Liver (tissue), 9 donors: ENCODE data around the gene FCHSD1. TPM values are rescaled to one million over a fixed set of nuclear protein-coding genes. Genes with fewer than 3 reads are reported as not detected.

Experiments used
- DNase-seq: peaks from one replicate; pipeline ENCODE4 v3.0.0-alpha.2; 2017; ENCODE audit warnings: low spot score
- H3K27ac ChIP-seq, 2 donors: one replicate each; pipeline ENCODE4 v1.7.0; 2013; ENCODE audit warnings: inconsistent platforms in 2 of 2, low read length in 2 of 2, control low read depth in 1 of 2, low read depth in 1 of 2, mild to moderate bottlenecking in 1 of 2
- H3K27me3 ChIP-seq, 4 donors: one replicate each; pipeline versions ENCODE4 v1.6.1 to v1.7.0; 2013; ENCODE audit warnings: low read length in 3 of 4, inconsistent platforms in 1 of 4, mild to moderate bottlenecking in 1 of 4, moderate library complexity in 1 of 4; ENCODE audit not compliant: control insufficient read depth in 4 of 4, insufficient read depth in 4 of 4
- H3K36me3 ChIP-seq, 4 donors: one replicate each; pipeline versions ENCODE4 v1.6.1 to v1.7.0; 2013; ENCODE audit warnings: low read length in 3 of 4, mild to moderate bottlenecking in 3 of 4, low read depth in 1 of 4, moderate library complexity in 1 of 4; ENCODE audit not compliant: control insufficient read depth in 4 of 4, insufficient read depth in 3 of 4
- H3K4me1 ChIP-seq, 4 donors: one replicate each; pipeline versions ENCODE4 v1.6.1 to v1.7.0; 2013; ENCODE audit warnings: low read length in 3 of 4, mild to moderate bottlenecking in 3 of 4, moderate library complexity in 1 of 4; ENCODE audit not compliant: control insufficient read depth in 4 of 4, insufficient read depth in 4 of 4
- H3K4me3 ChIP-seq, 3 donors: one replicate each; pipeline versions ENCODE4 v1.6.1 to v1.7.0; 2013; ENCODE audit warnings: low read length in 3 of 3, control low read depth in 1 of 3, low read depth in 1 of 3, mild to moderate bottlenecking in 1 of 3
- H3K9ac ChIP-seq, 2 donors: one replicate each; pipeline ENCODE4 v1.7.0; 2013; ENCODE audit warnings: low read length in 2 of 2, mild to moderate bottlenecking in 2 of 2, moderate library complexity in 2 of 2, control low read depth in 1 of 2, low read depth in 1 of 2
- H3K9me3 ChIP-seq, 4 donors: one replicate each; pipeline versions ENCODE4 v1.6.1 to v1.7.0; 2013; ENCODE audit warnings: low read length in 3 of 4; ENCODE audit not compliant: control insufficient read depth in 4 of 4
- EGR1 ChIP-seq, 2 donors: IDR thresholded peaks; 2 replicates each; pipeline ENCODE4 v1.6.1; 2016 to 2018; ENCODE audit warnings: antibody characterized with exemption in 2 of 2, low read depth in 2 of 2
- FOXA1 ChIP-seq: IDR thresholded peaks from 2 replicates; pipeline ENCODE4 v1.6.1; 2016; ENCODE audit warnings: antibody characterized with exemption
- FOXA2 ChIP-seq: IDR thresholded peaks from 2 replicates; pipeline ENCODE4 v1.6.1; 2016; ENCODE audit warnings: antibody characterized with exemption
- GABPA ChIP-seq, 2 donors: IDR thresholded peaks in 1 of 2; conservative IDR thresholded peaks in 1 of 2; 2 replicates each; pipeline ENCODE4 v1.6.1; 2016; ENCODE audit warnings: antibody characterized with exemption in 2 of 2, mild to moderate bottlenecking in 1 of 2, moderate library complexity in 1 of 2
- HNF4A ChIP-seq, 2 donors: conservative IDR thresholded peaks; 2 replicates each; pipeline ENCODE4 v1.6.1; 2016; ENCODE audit warnings: antibody characterized with exemption in 2 of 2, mild to moderate bottlenecking in 2 of 2
- HNF4G ChIP-seq: IDR thresholded peaks from 2 replicates; pipeline ENCODE4 v1.6.1; 2016; ENCODE audit warnings: antibody characterized with exemption
- JUND ChIP-seq, 2 donors: IDR thresholded peaks; 2 replicates each; pipeline ENCODE4 v1.6.1; 2016; ENCODE audit warnings: antibody characterized with exemption in 2 of 2
- MAX ChIP-seq: IDR thresholded peaks from 2 replicates; pipeline ENCODE4 v1.6.1; 2016; ENCODE audit warnings: antibody characterized with exemption
- NR2F2 ChIP-seq: IDR thresholded peaks from 2 replicates; pipeline ENCODE4 v1.6.1; 2016; ENCODE audit warnings: antibody characterized with exemption
- RAD21 ChIP-seq, 2 donors: IDR thresholded peaks; 2 replicates each; pipeline ENCODE4 v1.6.1; 2016; ENCODE audit warnings: antibody characterized with exemption in 2 of 2, mild to moderate bottlenecking in 2 of 2
- RXRA ChIP-seq, 2 donors: IDR thresholded peaks; 2 replicates each; pipeline ENCODE4 v1.6.1; 2017 to 2018; ENCODE audit warnings: antibody characterized with exemption in 2 of 2, mild to moderate bottlenecking in 1 of 2
- SP1 ChIP-seq: IDR thresholded peaks from 2 replicates; pipeline ENCODE4 v1.6.1; 2018; ENCODE audit warnings: antibody characterized with exemption, mild to moderate bottlenecking
- TAF1 ChIP-seq: conservative IDR thresholded peaks from 2 replicates; pipeline ENCODE4 v1.6.1; 2016; ENCODE audit warnings: antibody characterized with exemption, mild to moderate bottlenecking
- YY1 ChIP-seq: IDR thresholded peaks from 2 replicates; pipeline ENCODE4 v1.6.1; 2016; ENCODE audit warnings: antibody characterized with exemption, mild to moderate bottlenecking
- WGBS: extraction: QIAGEN DNeasy Blood & Tissue Kit; methylation state at CpG from one replicate; pipeline ENCODE4 v1.1.7; 2013; 5-methylcytosine and 5-hydroxymethylcytosine counted together
- polyA plus RNA-seq, 2 donors: library from polyadenylated mRNA; stranded (reverse) in 1 of 2; unstranded in 1 of 2; fragments of 200-250 nt in 1 of 2; fragments of >200 nt in 1 of 2; fragmentation: Nextera tagmentation in 1 of 2; extraction: Ambion mirVana in 1 of 2; gene quantifications; one replicate each; pipeline versions ENCODE4 v1.2.1 to v1.2.3, GENCODE V29; 2013 to 2015
- total RNA-seq, 2 donors: library from RNA; depleted of rRNA; stranded (reverse); fragments of >200 nt; gene quantifications; one replicate each; pipeline ENCODE4 v1.2.3, GENCODE V29; 2014
- TF ChIP-seq, protein P1 (sequence below): IDR thresholded peaks from 2 replicates; pipeline ENCODE4 v1.6.1; 2016; ENCODE audit warnings: antibody characterized with exemption
- TF ChIP-seq, protein P2 (sequence below): IDR thresholded peaks from 2 replicates; pipeline ENCODE4 v1.6.1; 2016; ENCODE audit warnings: antibody characterized with exemption, mild to moderate bottlenecking
- TF ChIP-seq, protein P3 (sequence below): fragments of 150-350 bp; IDR thresholded peaks from 2 replicates; pipeline ENCODE4 v1.5.1; 2017; ENCODE audit warnings: improper control_type of control experiment, low read depth, low read length; ENCODE audit not compliant: missing input control
- TF ChIP-seq, protein P4 (sequence below): IDR thresholded peaks from 2 replicates; pipeline ENCODE4 v1.6.1; 2016; ENCODE audit warnings: antibody characterized with exemption
- donor health status: healthy.
- donor health status: healthy.
- donor health status: healthy.
- donor health status: healthy.
- donor health status: healthy.

FCHSD1 gene
- total and polyA plus RNA-seq, 4 donors, result 1.3 to 6.4 (median 2.2) TPM

DNA sequence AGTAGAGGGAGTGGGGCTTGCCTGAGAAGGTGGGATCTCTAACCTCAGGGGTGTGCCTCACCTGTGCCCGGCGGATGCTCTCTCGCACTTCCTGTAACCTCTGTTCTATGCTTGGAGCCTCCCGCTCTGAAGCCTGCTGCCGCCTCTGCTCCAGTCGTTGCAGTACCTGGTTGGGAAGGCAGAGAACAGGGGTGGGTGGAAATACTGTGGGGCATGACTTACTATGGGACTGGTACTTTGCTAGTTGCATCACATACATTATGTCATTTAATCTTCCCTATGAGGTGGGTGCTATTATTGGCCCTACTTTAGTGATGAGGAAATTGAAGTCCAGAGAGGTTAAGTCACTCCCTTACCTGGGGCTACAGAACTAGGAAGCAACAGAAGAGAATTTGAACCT, 5.2 kb downstream of the FCHSD1 start:
- H3K27ac ChIP-seq, result no peak overlapping the region
- H3K9me3 ChIP-seq, result no peaks in the 10 kb centered on the region
- no peak for DNase-seq
- no peak for TF ChIP-seq HNF4G
- TF ChIP-seq, protein P1, sequence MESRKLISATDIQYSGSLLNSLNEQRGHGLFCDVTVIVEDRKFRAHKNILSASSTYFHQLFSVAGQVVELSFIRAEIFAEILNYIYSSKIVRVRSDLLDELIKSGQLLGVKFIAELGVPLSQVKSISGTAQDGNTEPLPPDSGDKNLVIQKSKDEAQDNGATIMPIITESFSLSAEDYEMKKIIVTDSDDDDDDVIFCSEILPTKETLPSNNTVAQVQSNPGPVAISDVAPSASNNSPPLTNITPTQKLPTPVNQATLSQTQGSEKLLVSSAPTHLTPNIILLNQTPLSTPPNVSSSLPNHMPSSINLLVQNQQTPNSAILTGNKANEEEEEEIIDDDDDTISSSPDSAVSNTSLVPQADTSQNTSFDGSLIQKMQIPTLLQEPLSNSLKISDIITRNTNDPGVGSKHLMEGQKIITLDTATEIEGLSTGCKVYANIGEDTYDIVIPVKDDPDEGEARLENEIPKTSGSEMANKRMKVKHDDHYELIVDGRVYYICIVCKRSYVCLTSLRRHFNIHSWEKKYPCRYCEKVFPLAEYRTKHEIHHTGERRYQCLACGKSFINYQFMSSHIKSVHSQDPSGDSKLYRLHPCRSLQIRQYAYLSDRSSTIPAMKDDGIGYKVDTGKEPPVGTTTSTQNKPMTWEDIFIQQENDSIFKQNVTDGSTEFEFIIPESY, result no peak
- TF ChIP-seq, protein P2, sequence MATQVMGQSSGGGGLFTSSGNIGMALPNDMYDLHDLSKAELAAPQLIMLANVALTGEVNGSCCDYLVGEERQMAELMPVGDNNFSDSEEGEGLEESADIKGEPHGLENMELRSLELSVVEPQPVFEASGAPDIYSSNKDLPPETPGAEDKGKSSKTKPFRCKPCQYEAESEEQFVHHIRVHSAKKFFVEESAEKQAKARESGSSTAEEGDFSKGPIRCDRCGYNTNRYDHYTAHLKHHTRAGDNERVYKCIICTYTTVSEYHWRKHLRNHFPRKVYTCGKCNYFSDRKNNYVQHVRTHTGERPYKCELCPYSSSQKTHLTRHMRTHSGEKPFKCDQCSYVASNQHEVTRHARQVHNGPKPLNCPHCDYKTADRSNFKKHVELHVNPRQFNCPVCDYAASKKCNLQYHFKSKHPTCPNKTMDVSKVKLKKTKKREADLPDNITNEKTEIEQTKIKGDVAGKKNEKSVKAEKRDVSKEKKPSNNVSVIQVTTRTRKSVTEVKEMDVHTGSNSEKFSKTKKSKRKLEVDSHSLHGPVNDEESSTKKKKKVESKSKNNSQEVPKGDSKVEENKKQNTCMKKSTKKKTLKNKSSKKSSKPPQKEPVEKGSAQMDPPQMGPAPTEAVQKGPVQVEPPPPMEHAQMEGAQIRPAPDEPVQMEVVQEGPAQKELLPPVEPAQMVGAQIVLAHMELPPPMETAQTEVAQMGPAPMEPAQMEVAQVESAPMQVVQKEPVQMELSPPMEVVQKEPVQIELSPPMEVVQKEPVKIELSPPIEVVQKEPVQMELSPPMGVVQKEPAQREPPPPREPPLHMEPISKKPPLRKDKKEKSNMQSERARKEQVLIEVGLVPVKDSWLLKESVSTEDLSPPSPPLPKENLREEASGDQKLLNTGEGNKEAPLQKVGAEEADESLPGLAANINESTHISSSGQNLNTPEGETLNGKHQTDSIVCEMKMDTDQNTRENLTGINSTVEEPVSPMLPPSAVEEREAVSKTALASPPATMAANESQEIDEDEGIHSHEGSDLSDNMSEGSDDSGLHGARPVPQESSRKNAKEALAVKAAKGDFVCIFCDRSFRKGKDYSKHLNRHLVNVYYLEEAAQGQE, result no peak
- TF ChIP-seq HNF4A (conservative IDR thresholded peaks at IDR 0.05), result no peak
- TF ChIP-seq, protein P3, sequence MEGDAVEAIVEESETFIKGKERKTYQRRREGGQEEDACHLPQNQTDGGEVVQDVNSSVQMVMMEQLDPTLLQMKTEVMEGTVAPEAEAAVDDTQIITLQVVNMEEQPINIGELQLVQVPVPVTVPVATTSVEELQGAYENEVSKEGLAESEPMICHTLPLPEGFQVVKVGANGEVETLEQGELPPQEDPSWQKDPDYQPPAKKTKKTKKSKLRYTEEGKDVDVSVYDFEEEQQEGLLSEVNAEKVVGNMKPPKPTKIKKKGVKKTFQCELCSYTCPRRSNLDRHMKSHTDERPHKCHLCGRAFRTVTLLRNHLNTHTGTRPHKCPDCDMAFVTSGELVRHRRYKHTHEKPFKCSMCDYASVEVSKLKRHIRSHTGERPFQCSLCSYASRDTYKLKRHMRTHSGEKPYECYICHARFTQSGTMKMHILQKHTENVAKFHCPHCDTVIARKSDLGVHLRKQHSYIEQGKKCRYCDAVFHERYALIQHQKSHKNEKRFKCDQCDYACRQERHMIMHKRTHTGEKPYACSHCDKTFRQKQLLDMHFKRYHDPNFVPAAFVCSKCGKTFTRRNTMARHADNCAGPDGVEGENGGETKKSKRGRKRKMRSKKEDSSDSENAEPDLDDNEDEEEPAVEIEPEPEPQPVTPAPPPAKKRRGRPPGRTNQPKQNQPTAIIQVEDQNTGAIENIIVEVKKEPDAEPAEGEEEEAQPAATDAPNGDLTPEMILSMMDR, result no peak
- no peak for TF ChIP-seq RAD21 (IDR thresholded peaks at IDR 0.05)
- TF ChIP-seq NR2F2, result no peak
- TF ChIP-seq YY1, result no peak
- no peak for TF ChIP-seq MAX
- TF ChIP-seq TAF1, result no peak
- TF ChIP-seq RXRA (IDR thresholded peaks at IDR 0.05), result no peak
- no peak for TF ChIP-seq SP1
- TF ChIP-seq GABPA (IDR thresholded peaks at IDR 0.05 in 1 of 2, conservative IDR thresholded peaks at IDR 0.05 in 1 of 2), result no peak
- TF ChIP-seq, protein P4, sequence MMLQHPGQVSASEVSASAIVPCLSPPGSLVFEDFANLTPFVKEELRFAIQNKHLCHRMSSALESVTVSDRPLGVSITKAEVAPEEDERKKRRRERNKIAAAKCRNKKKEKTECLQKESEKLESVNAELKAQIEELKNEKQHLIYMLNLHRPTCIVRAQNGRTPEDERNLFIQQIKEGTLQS, result no peak
- TF ChIP-seq JUND (IDR thresholded peaks at IDR 0.05), result no peak
- TF ChIP-seq FOXA1, result no peak
- no peak for TF ChIP-seq FOXA2
- no peak for TF ChIP-seq EGR1 (IDR thresholded peaks at IDR 0.05; ENCODE audit: low read depth in 2 of 2)
- no peak overlapping the region for H3K9ac ChIP-seq
- no peak overlapping the region for H3K4me3 ChIP-seq
- WGBS, result 94% methylated on average over 6 of the region's 6 CpGs
- no peaks in the 10 kb centered on the region for H3K36me3 ChIP-seq
- no peaks in the 10 kb centered on the region for H3K27me3 ChIP-seq
- H3K4me1 ChIP-seq, result peaks cover 0 to 4% (median 1%) of the 10 kb centered on the region in 4 donors
